Smooth muscle cell (in vitro differentiated cells): Measurements from ENCODE around the gene SLC2A9. TPM values are rescaled to one million over a fixed set of nuclear protein-coding genes. Genes with fewer than 3 reads are reported as not detected.

Experiments used
- DNase-seq: peaks from one replicate; lab custom pipeline; 2025; ENCODE audit not compliant: unreplicated experiment; lab: John Stamatoyannopoulos, UW
- H2AFZ ChIP-seq: fragments of 200-600 bp; sonication (generic); 2 replicates; pipeline ENCODE4 v1.6.0; 2016; ENCODE audit warnings: antibody characterized with exemption, low read depth, mild to moderate bottlenecking
- H3F3A ChIP-seq: fragments of 200-600 bp; sonication (generic); 2 replicates; pipeline ENCODE4 v1.6.0; 2017; ENCODE audit warnings: antibody characterized with exemption, low read depth
- H3K27ac ChIP-seq: fragments of 200-600 bp; sonication (generic); 2 replicates; pipeline ENCODE4 v1.5.1; 2016; ENCODE audit warnings: low read depth, mild to moderate bottlenecking
- H3K27me3 ChIP-seq: fragments of 200-600 bp; sonication (generic); 2 replicates; pipeline ENCODE4 v1.6.1; 2016; ENCODE audit warnings: low read depth, mild to moderate bottlenecking
- H3K36me3 ChIP-seq: fragments of 200-600 bp; sonication (generic); 2 replicates; pipeline ENCODE4 v1.5.1; 2016; ENCODE audit warnings: low read depth
- H3K4me1 ChIP-seq: fragments of 200-600 bp; sonication (generic); 2 replicates; pipeline ENCODE4 v1.5.1; 2016; ENCODE audit warnings: low read depth
- H3K4me2 ChIP-seq: fragments of 200-600 bp; sonication (generic); 2 replicates; pipeline ENCODE4 v1.6.0; 2016; ENCODE audit warnings: mild to moderate bottlenecking
- H3K4me3 ChIP-seq: fragments of 200-600 bp; sonication (generic); 2 replicates; pipeline ENCODE4 v1.5.1; 2016; ENCODE audit warnings: mild to moderate bottlenecking
- H3K79me2 ChIP-seq: fragments of 200-600 bp; sonication (generic); 2 replicates; pipeline ENCODE4 v1.6.0; 2016; ENCODE audit warnings: low read depth, mild to moderate bottlenecking
- H3K9ac ChIP-seq: fragments of 200-600 bp; sonication (generic); 2 replicates; pipeline ENCODE4 v1.6.0; 2016; ENCODE audit warnings: low read depth
- H3K9me3 ChIP-seq: fragments of 200-600 bp; sonication (generic); replicated peaks from 2 replicates; pipeline ENCODE4 v1.5.1; 2016; ENCODE audit warnings: low read depth
- H4K20me1 ChIP-seq: fragments of 200-600 bp; sonication (generic); 2 replicates; pipeline ENCODE4 v1.6.0; 2016; ENCODE audit warnings: low read depth
- WGBS: methylation state at CpG from one replicate; pipeline ENCODE4 v1.1.7; 2016; ENCODE audit warnings: low lambda C conversion rate; 5-methylcytosine and 5-hydroxymethylcytosine counted together
- polyA plus RNA-seq: library from polyadenylated mRNA; unstranded; fragments of >200 nt; fragmentation: Nextera tagmentation; extraction: Ambion mirVana; gene quantifications from 2 replicates; pipeline ENCODE4 v1.2.1, GENCODE V29; 2016
- total RNA-seq: library from RNA; depleted of rRNA; stranded (reverse); fragments of >200 nt; gene quantifications from 2 replicates; pipeline ENCODE4 v1.2.3, GENCODE V29; 2014
- TF ChIP-seq, protein P1 (sequence below): fragments of 200-600 bp; sonication (generic); IDR thresholded peaks from 2 replicates; pipeline ENCODE4 v1.5.1; 2017; ENCODE audit warnings: borderline replicate concordance, mild to moderate bottlenecking, antibody characterized with exemption; ENCODE audit not compliant: insufficient read depth, poor library complexity, severe bottlenecking

SLC2A9 gene
- total and polyA plus RNA-seq, 2 experiments from 2014 or later: 1.3 to 2.2 TPM

DNA sequence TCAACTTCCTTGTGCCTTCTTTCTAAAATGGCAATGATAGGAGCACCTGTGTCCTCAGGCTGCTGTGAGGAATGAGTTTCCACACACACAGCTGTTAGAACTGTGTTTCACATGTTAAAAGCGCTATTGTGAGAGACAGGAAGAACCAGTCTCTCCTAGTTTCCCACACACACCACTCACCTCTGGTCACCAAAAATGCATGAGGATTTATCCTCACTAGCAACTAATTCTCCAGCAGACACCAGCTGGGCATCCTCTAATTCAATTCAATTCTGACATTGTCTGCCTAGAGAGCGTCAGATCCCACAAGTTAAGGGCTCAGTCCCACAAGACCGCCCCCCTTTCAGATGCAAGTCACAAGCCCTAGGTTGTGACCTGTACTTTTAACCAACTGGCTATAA lies 29.0 kb upstream of the SLC2A9 start:
- H3K27me3 ChIP-seq: no peaks in the 10 kb centered on the region
- H3K4me2 ChIP-seq: no peak overlapping the region
- no peaks in the 10 kb centered on the region for H3K9me3 ChIP-seq
- H3K36me3 ChIP-seq: no peaks in the 10 kb centered on the region
- no peaks in the 10 kb centered on the region for H3K79me2 ChIP-seq
- no peak overlapping the region for H2AFZ ChIP-seq
- H3F3A ChIP-seq: peaks cover 3% of the 10 kb centered on the region
- H3K4me1 ChIP-seq: peaks cover 14% of the 10 kb centered on the region
- TF ChIP-seq, protein P1, sequence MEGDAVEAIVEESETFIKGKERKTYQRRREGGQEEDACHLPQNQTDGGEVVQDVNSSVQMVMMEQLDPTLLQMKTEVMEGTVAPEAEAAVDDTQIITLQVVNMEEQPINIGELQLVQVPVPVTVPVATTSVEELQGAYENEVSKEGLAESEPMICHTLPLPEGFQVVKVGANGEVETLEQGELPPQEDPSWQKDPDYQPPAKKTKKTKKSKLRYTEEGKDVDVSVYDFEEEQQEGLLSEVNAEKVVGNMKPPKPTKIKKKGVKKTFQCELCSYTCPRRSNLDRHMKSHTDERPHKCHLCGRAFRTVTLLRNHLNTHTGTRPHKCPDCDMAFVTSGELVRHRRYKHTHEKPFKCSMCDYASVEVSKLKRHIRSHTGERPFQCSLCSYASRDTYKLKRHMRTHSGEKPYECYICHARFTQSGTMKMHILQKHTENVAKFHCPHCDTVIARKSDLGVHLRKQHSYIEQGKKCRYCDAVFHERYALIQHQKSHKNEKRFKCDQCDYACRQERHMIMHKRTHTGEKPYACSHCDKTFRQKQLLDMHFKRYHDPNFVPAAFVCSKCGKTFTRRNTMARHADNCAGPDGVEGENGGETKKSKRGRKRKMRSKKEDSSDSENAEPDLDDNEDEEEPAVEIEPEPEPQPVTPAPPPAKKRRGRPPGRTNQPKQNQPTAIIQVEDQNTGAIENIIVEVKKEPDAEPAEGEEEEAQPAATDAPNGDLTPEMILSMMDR: no peak
- H4K20me1 ChIP-seq: no peaks in the 10 kb centered on the region
- no peak overlapping the region for H3K4me3 ChIP-seq
- H3K9ac ChIP-seq: no peak overlapping the region
- whole genome bisulfite sequencing: 58% methylated on average over 3 of the region's 3 CpGs
- DNase-seq: no peak
- peak overlapping the region; percentile 43 for H3K27ac ChIP-seq

DNA sequence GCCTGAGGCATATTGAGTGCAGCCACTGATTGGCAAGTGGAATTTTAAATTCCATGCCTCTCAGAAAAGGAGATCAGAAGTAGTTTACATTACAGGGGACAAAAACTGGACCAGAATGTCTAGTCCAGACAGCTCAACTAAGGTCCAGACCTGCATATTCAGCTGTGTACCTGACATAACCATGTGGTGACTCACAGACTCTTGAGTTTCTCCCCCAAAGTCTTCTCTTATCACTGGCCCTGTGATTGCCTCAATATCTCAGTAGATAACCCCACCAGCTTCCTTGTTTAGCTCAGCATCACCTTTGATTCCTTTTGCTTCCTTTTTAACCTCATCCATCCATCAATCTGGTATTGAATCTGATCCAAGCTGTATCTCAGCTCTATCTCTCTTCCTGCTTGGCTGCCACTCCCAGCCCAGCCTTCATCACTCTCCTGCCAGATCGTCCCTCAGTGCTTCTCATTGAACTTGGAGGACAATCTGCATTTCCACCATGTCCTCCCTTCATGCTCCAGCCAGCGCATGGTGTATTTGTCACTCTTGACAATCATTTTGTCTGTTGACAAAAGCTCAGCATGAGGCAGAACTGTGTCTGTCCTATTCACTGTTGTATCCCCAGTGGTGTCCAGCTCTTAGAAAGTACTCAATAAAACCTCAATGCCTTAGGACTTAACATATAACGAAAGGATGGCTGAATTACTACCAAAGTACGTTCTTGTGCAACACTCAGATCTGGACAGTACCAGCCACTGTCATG lies 27.8 kb upstream of the SLC2A9 start:
- no peak overlapping the region for H3K27ac ChIP-seq
- no peaks in the 10 kb centered on the region for H3K27me3 ChIP-seq

DNA sequence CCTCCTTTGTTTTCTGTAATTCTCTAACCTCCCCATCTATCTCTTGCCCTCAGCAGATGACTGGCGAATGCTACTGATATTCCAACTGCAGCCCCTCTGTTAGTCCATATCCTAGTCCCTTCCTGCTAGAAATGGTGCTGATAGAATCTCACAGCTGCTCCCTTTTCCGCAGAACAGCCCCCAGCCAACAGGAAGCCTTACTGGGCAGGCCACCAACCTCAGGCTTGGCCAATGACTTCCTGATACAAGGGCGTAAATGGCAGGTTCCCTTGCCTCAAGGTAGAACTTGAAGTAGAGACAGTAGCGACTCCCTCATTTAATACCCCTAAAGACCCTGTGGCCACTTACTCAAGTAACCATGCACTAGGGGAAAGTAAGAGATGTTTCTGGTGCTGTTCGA lies 26.7 kb upstream of the SLC2A9 start:
- Histone ChIP-seq H3K4me2 (no peak overlapping the region), H3K4me1 (peaks cover 14% of the 10 kb centered on the region), H3K9me3 (peaks cover 7% of the 10 kb centered on the region), H3K27ac (no peak overlapping the region), H3K27me3 (no peaks in the 10 kb centered on the region), H2AFZ (no peak overlapping the region), H3K9ac (no peak overlapping the region), H3K36me3 (no peaks in the 10 kb centered on the region), H3K79me2 (no peaks in the 10 kb centered on the region), H3F3A (peaks cover 3% of the 10 kb centered on the region), H4K20me1 (no peaks in the 10 kb centered on the region), H3K4me3 (no peak overlapping the region)
- 95% methylated on average over 5 of the region's 5 CpGs for WGBS
- no peak for DNase-seq
- TF ChIP-seq, protein P1: no peak

More for the DNA sequence above, 27.8 kb upstream of the SLC2A9 start:
- no peaks in the 10 kb centered on the region for H3K79me2 ChIP-seq
- no peak overlapping the region for H3K9ac ChIP-seq
- WGBS: 82% methylated on average over 4 of the region's 4 CpGs
- H4K20me1 ChIP-seq: no peaks in the 10 kb centered on the region
- no peak overlapping the region for H2AFZ ChIP-seq
- no peaks in the 10 kb centered on the region for H3K36me3 ChIP-seq
- TF ChIP-seq, protein P1: no peak
- H3F3A ChIP-seq: peaks cover 3% of the 10 kb centered on the region
- DNase-seq: no peak
- no peak overlapping the region for H3K4me3 ChIP-seq
- no peak overlapping the region for H3K4me2 ChIP-seq
- H3K4me1 ChIP-seq: peaks cover 14% of the 10 kb centered on the region
- no peaks in the 10 kb centered on the region for H3K9me3 ChIP-seq

DNA sequence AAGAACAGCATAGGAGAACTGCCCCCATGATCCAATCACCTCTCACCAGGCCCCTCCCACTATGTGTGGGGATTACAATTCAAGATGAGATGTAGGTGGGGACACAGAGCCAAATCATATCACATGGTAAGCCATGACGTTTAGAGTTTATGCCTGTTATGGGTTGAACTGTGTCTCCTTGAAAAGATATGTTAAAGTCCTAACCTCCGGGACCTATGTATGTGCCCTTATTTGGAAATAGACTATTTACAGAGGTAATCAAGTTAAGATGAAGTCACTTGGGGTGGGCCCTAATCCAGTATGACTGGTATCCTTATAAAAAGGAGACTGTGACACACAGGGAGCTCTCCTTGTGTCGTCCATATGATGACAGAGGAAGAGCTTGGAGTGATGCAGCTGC lies 25.2 kb upstream of the SLC2A9 start:
- no peak overlapping the region for H3K27ac ChIP-seq
- no peaks in the 10 kb centered on the region for H3K36me3 ChIP-seq
- WGBS: 60% methylated on average over 3 of the region's 3 CpGs

More for the DNA sequence above, 25.2 kb upstream of the SLC2A9 start:
- Histone ChIP-seq H3K4me2 (no peak overlapping the region), H3K79me2 (no peaks in the 10 kb centered on the region), H4K20me1 (no peaks in the 10 kb centered on the region), H3K9me3 (peaks cover 10% of the 10 kb centered on the region), H3K9ac (no peak overlapping the region), H3F3A (peaks cover 3% of the 10 kb centered on the region), H3K4me1 (peaks cover 11% of the 10 kb centered on the region), H3K27me3 (no peaks in the 10 kb centered on the region), H2AFZ (no peak overlapping the region), H3K4me3 (no peak overlapping the region)
- no peak for DNase-seq
- TF ChIP-seq, protein P1: no peak
